Stomach (tissue), 4 donors: Measurements from ENCODE around the gene GPR15.

ENCODE experiments used
- EP300 ChIP-seq: sonication (generic); formaldehyde crosslinking; IDR thresholded peaks from one replicate; pipeline ENCODE4 v1.6.1; 2017; ENCODE audit warnings: antibody characterized with exemption
- POLR2A ChIP-seq, 4 donors: fragments of 450-650 bp; IDR thresholded peaks; one replicate each; pipeline ENCODE4 v1.6.1; 2016; ENCODE audit warnings: antibody characterized with exemption in 4 of 4, control low read depth in 2 of 4, mild to moderate bottlenecking in 1 of 4, moderate library complexity in 1 of 4
- POLR2AphosphoS5 ChIP-seq, 3 donors: sonication (generic); formaldehyde crosslinking; IDR thresholded peaks; one replicate each; pipeline ENCODE4 v1.6.1; 2016; ENCODE audit warnings: antibody characterized with exemption in 3 of 3
- TF ChIP-seq, protein P1 (sequence below), 7 experiments: fragments of 450-650 bp in 4 of 7; fragments of 200-600 bp in 3 of 7; sonication (generic) in 3 of 7; IDR thresholded peaks; one replicate each; pipeline ENCODE4 v1.5.1; 2016 to 2019; ENCODE audit warnings: antibody characterized with exemption in 7 of 7, control low read depth in 2 of 7, mild to moderate bottlenecking in 1 of 7

DNA sequence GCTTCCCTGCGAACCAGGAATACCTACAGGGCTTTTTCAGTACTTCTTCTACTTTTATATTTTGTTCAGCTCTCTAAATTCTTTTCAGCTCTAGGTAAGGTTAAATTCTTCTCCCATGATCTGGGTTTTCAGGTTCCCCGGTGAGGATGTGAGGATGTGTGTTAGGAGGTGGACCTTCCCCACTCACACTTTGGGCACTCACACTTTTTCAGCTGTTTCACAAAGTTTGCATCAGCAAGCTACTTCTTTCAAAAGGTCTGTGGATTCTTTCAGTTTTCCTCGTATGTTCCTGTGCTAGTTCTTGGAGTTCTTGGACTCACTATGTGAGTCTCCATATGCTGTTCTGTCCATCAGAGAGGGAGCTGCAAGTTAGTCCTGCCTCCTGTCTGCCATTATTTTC lies 48.2 kb upstream of the GPR15 start:
- TF ChIP-seq POLR2AphosphoS5 (IDR thresholded peaks at IDR 0.05) = no peak
- TF ChIP-seq, protein P1, sequence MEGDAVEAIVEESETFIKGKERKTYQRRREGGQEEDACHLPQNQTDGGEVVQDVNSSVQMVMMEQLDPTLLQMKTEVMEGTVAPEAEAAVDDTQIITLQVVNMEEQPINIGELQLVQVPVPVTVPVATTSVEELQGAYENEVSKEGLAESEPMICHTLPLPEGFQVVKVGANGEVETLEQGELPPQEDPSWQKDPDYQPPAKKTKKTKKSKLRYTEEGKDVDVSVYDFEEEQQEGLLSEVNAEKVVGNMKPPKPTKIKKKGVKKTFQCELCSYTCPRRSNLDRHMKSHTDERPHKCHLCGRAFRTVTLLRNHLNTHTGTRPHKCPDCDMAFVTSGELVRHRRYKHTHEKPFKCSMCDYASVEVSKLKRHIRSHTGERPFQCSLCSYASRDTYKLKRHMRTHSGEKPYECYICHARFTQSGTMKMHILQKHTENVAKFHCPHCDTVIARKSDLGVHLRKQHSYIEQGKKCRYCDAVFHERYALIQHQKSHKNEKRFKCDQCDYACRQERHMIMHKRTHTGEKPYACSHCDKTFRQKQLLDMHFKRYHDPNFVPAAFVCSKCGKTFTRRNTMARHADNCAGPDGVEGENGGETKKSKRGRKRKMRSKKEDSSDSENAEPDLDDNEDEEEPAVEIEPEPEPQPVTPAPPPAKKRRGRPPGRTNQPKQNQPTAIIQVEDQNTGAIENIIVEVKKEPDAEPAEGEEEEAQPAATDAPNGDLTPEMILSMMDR (IDR thresholded peaks at IDR 0.05) = no peak
- TF ChIP-seq POLR2A (IDR thresholded peaks at IDR 0.05) = no peak
- no peak for TF ChIP-seq EP300
